ENCODE data around the gene EMP2. TPM values are rescaled to one million over a fixed set of nuclear protein-coding genes. Genes with fewer than 3 reads are reported as not detected.

EMP2 gene
- total and polyA plus RNA-seq, 9 donors = 50.4 to 74.8 (median 63.9) TPM

GRCh38 chr16:10556236-10556635 lies 24.2 kb downstream of the EMP2 start:
- no peaks in the 10 kb centered on the region for H3K27me3 ChIP-seq (ENCODE audit: control insufficient read depth, insufficient read depth, low read length)

GRCh38 chr16:10554569-10554968 lies 25.8 kb downstream of the EMP2 start:
- Histone ChIP-seq H3K4me3 (ENCODE audit: low read length) (no peak overlapping the region), H3K27me3 (ENCODE audit: control insufficient read depth, insufficient read depth, low read length) (no peaks in the 10 kb centered on the region), H3K9me3 (replicated peaks; ENCODE audit: control insufficient read depth, low read depth, low read length) (no peaks in the 10 kb centered on the region), H3K27ac (ENCODE audit: low read length) (no peak overlapping the region), H3K4me1 (ENCODE audit: control insufficient read depth, insufficient read depth, low read length) (peaks cover 35% of the 10 kb centered on the region), H3K36me3 (ENCODE audit: control insufficient read depth, insufficient read depth, low read length) (peaks cover 6% of the 10 kb centered on the region)
- WGBS (ENCODE audit: insufficient coverage) = 81% methylated on average over 5 of the region's 7 CpGs
- no peak for DNase-seq

More at GRCh38 chr16:10556236-10556635, 24.2 kb downstream of the EMP2 start:
- no peak overlapping the region for H3K4me3 ChIP-seq (ENCODE audit: low read length)
- 82% methylated on average over 2 of the region's 3 CpGs for WGBS (ENCODE audit: insufficient coverage)
- H3K27ac ChIP-seq (ENCODE audit: low read length) = peak overlapping the region; percentile 45
- H3K9me3 ChIP-seq (replicated peaks; ENCODE audit: control insufficient read depth, low read depth, low read length) = no peaks in the 10 kb centered on the region
- peaks cover 6% of the 10 kb centered on the region for H3K36me3 ChIP-seq (ENCODE audit: control insufficient read depth, insufficient read depth, low read length)
- peaks cover 44% of the 10 kb centered on the region for H3K4me1 ChIP-seq (ENCODE audit: control insufficient read depth, insufficient read depth, low read length)
- DNase-seq = peak; percentile 46

DNA sequence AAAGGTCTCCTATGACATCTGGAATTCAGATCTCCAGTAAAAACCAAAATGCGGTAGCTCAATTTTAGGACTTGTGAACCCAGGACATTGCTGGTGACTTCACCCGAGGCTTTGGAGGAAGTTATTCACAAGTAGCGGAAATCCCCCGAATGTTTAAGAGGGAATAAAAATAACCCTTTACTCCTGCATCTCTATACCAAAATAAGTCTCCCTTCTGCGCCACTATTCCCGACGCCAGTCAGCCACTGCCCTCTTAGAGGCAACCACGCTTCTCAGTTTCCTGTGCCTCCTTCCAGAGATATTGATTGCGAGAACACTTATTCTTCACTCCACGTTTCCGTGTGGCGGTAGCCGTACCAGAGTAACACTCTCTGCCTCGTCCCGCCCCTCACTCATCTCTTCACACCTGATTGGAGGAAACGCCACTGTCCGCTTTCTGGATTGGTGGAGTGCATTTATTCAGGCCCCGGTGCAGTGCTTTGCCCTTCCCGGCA lies 27.4 kb downstream of the EMP2 start:
- 71% methylated on average over 15 of the region's 19 CpGs for WGBS (ENCODE audit: insufficient coverage)
- H3K4me3 ChIP-seq (ENCODE audit: low read length) = peak overlapping the region; percentile 26
- peaks cover 7% of the 10 kb centered on the region for H3K9me3 ChIP-seq (replicated peaks; ENCODE audit: control insufficient read depth, low read depth, low read length)
- no peaks in the 10 kb centered on the region for H3K27me3 ChIP-seq (ENCODE audit: control insufficient read depth, insufficient read depth, low read length)
- DNase-seq = no peak
- H3K27ac ChIP-seq (ENCODE audit: low read length) = peak overlapping the region; percentile 42
- peaks cover 10% of the 10 kb centered on the region for H3K36me3 ChIP-seq (ENCODE audit: control insufficient read depth, insufficient read depth, low read length)
- peaks cover 20% of the 10 kb centered on the region for H3K4me1 ChIP-seq (ENCODE audit: control insufficient read depth, insufficient read depth, low read length)

- H3K27me3 ChIP-seq (ENCODE audit: control insufficient read depth, insufficient read depth, low read length) = no peaks in the 10 kb centered on the region
- WGBS (ENCODE audit: insufficient coverage) = no CpG with 5 or more reads among the region's 2 CpGs
- H3K4me1 ChIP-seq (ENCODE audit: control insufficient read depth, insufficient read depth, low read length) = peaks cover 19% of the 10 kb centered on the region
- DNase-seq = no peak
- H3K27ac ChIP-seq (ENCODE audit: low read length) = no peak overlapping the region
- peaks cover 7% of the 10 kb centered on the region for H3K9me3 ChIP-seq (replicated peaks; ENCODE audit: control insufficient read depth, low read depth, low read length)
- H3K4me3 ChIP-seq (ENCODE audit: low read length) = no peak overlapping the region
- peaks cover 17% of the 10 kb centered on the region for H3K36me3 ChIP-seq (ENCODE audit: control insufficient read depth, insufficient read depth, low read length)
Measured at GRCh38 chr16:10552281-10552680, 28.1 kb downstream of the EMP2 start.

DNA sequence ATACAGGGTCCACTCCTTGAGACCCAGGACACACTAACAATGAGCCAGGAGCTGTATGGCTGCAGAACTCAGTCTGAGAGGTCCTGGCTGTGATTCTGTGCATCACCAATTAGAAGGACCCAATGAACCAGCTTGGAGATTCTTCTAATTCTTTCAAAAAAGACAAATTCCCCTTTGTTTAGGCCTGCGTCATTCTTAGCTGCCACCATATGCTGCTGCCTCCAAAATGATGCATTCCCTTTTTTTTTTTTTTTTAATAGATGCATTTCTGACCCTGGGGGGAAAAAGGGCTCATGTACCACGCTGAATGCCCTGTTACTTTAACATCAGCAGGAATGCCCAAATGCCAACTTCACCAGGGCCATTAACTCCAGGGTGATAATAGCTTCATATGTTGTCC lies 28.5 kb downstream of the EMP2 start:
- Histone ChIP-seq H3K27ac (ENCODE audit: low read length) (no peak overlapping the region), H3K36me3 (ENCODE audit: control insufficient read depth, insufficient read depth, low read length) (peaks cover 18% of the 10 kb centered on the region), H3K27me3 (ENCODE audit: control insufficient read depth, insufficient read depth, low read length) (no peaks in the 10 kb centered on the region), H3K9me3 (replicated peaks; ENCODE audit: control insufficient read depth, low read depth, low read length) (peaks cover 7% of the 10 kb centered on the region), H3K4me1 (ENCODE audit: control insufficient read depth, insufficient read depth, low read length) (peaks cover 15% of the 10 kb centered on the region), H3K4me3 (ENCODE audit: low read length) (no peak overlapping the region)
- WGBS (ENCODE audit: insufficient coverage) = no CpG with 5 or more reads among the region's 2 CpGs
- DNase-seq = no peak

DNA sequence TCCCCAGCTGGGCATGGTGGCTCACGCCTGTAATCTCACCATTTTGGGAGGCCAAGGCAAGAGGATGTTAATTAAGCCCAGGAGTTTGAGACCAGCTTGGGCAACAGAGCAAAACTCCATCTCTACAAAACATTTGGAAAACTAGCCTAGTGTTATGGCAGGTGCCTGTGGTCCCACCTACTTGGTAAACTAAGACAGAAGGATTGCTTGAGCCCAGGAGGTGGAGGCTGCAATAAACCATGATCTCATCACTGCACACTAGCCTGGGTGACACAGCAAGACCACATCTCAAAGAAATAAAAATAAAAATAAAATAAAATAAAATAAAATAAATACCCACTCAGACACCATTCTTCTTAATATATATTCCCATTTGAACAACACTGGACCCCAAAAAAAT lies 32.0 kb downstream of the EMP2 start:
- H3K27ac ChIP-seq (ENCODE audit: low read length) = no peak overlapping the region
- peaks cover 5% of the 10 kb centered on the region for H3K4me1 ChIP-seq (ENCODE audit: control insufficient read depth, insufficient read depth, low read length)
- no peaks in the 10 kb centered on the region for H3K27me3 ChIP-seq (ENCODE audit: control insufficient read depth, insufficient read depth, low read length)
- no CpG with 5 or more reads among the region's 1 CpG for WGBS (ENCODE audit: insufficient coverage)
- no peak overlapping the region for H3K4me3 ChIP-seq (ENCODE audit: low read length)
- peaks cover 48% of the 10 kb centered on the region for H3K36me3 ChIP-seq (ENCODE audit: control insufficient read depth, insufficient read depth, low read length)
- DNase-seq = no peak
- peaks cover 7% of the 10 kb centered on the region for H3K9me3 ChIP-seq (replicated peaks; ENCODE audit: control insufficient read depth, low read depth, low read length)

GRCh38 chr16:10547708-10548107 lies 32.7 kb downstream of the EMP2 start:
- peaks cover 7% of the 10 kb centered on the region for H3K9me3 ChIP-seq (replicated peaks; ENCODE audit: control insufficient read depth, low read depth, low read length)
- H3K4me3 ChIP-seq (ENCODE audit: low read length) = no peak overlapping the region
- H3K27ac ChIP-seq (ENCODE audit: low read length) = no peak overlapping the region
- DNase-seq = no peak
- H3K27me3 ChIP-seq (ENCODE audit: control insufficient read depth, insufficient read depth, low read length) = no peaks in the 10 kb centered on the region
- H3K36me3 ChIP-seq (ENCODE audit: control insufficient read depth, insufficient read depth, low read length) = peaks cover 53% of the 10 kb centered on the region
- H3K4me1 ChIP-seq (ENCODE audit: control insufficient read depth, insufficient read depth, low read length) = no peaks in the 10 kb centered on the region
- 93% methylated on average over 5 of the region's 6 CpGs for WGBS (ENCODE audit: insufficient coverage)

- Histone ChIP-seq H3K4me3 (ENCODE audit: low read length) (no peak overlapping the region), H3K27ac (ENCODE audit: low read length) (no peak overlapping the region), H3K9me3 (replicated peaks; ENCODE audit: control insufficient read depth, low read depth, low read length) (peaks cover 2% of the 10 kb centered on the region), H3K27me3 (ENCODE audit: control insufficient read depth, insufficient read depth, low read length) (no peaks in the 10 kb centered on the region), H3K36me3 (ENCODE audit: control insufficient read depth, insufficient read depth, low read length) (peaks cover 67% of the 10 kb centered on the region), H3K4me1 (ENCODE audit: control insufficient read depth, insufficient read depth, low read length) (peaks cover 15% of the 10 kb centered on the region)
- 91% methylated on average over 6 of the region's 16 CpGs for WGBS (ENCODE audit: insufficient coverage)
- no peak for DNase-seq
Measured at GRCh38 chr16:10543231-10543977, 37.0 kb downstream of the EMP2 start.

GRCh38 chr16:10541366-10541765 lies 39.0 kb downstream of the EMP2 start:
- Histone ChIP-seq H3K27ac (ENCODE audit: low read length) (peak overlapping the region; percentile 47), H3K4me1 (ENCODE audit: control insufficient read depth, insufficient read depth, low read length) (peaks cover 15% of the 10 kb centered on the region), H3K27me3 (ENCODE audit: control insufficient read depth, insufficient read depth, low read length) (no peaks in the 10 kb centered on the region), H3K36me3 (ENCODE audit: control insufficient read depth, insufficient read depth, low read length) (peaks cover 65% of the 10 kb centered on the region), H3K4me3 (ENCODE audit: low read length) (no peak overlapping the region), H3K9me3 (replicated peaks; ENCODE audit: control insufficient read depth, low read depth, low read length) (no peaks in the 10 kb centered on the region)
- peak; percentile 74 for DNase-seq
- 20% methylated on average over 1 of the region's 7 CpGs for WGBS (ENCODE audit: insufficient coverage)

DNA sequence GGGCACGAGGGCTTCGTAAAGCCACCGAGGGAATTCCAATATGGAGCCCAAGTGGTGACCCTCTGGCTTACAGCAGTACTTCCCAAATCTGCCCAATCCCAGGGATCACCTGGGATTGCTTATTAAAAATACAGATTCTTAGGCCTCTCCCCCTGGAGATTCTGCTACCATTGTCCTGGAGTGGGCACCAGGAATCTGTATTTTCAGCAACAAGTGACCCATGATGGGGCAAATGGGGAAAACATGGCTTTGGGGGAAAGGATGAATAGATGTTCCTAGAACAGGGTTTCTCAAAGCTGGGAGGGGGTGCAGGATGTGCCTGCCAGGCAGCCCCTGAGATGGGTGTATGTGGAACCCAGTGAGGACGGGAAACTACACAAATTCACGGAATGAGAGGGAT lies 40.6 kb downstream of the EMP2 start:
- H3K27ac ChIP-seq (ENCODE audit: low read length) = peak overlapping the region; percentile 7
- H3K4me3 ChIP-seq (ENCODE audit: low read length) = no peak overlapping the region
- WGBS (ENCODE audit: insufficient coverage) = 98% methylated on average over 5 of the region's 5 CpGs
- DNase-seq = no peak
- no peaks in the 10 kb centered on the region for H3K9me3 ChIP-seq (replicated peaks; ENCODE audit: control insufficient read depth, low read depth, low read length)
- no peaks in the 10 kb centered on the region for H3K27me3 ChIP-seq (ENCODE audit: control insufficient read depth, insufficient read depth, low read length)
- peaks cover 65% of the 10 kb centered on the region for H3K36me3 ChIP-seq (ENCODE audit: control insufficient read depth, insufficient read depth, low read length)
- H3K4me1 ChIP-seq (ENCODE audit: control insufficient read depth, insufficient read depth, low read length) = peaks cover 15% of the 10 kb centered on the region
